Peyer's patch (tissue), 4 donors: ENCODE data around the gene CCDC73.

Experiments used
- CTCF ChIP-seq, 6 experiments: fragments of 450-650 bp in 4 of 6; fragments of 200-600 bp in 2 of 6; sonication (generic) in 1 of 6; IDR thresholded peaks; one replicate each; pipeline ENCODE4 v1.5.1; 2017 to 2019; ENCODE audit warnings: antibody characterized with exemption in 6 of 6, mild to moderate bottlenecking in 3 of 6, moderate library complexity in 1 of 6
- POLR2A ChIP-seq, 2 donors: fragments of 450-650 bp; IDR thresholded peaks; one replicate each; pipeline ENCODE4 v1.5.1; 2017; ENCODE audit warnings: antibody characterized with exemption in 2 of 2, mild to moderate bottlenecking in 2 of 2, moderate library complexity in 2 of 2

GRCh38 chr11:32705309-32706033 lies 89.0 kb downstream of the CCDC73 start:
- TF ChIP-seq CTCF (IDR thresholded peaks at IDR 0.05): no peak
- TF ChIP-seq POLR2A (IDR thresholded peaks at IDR 0.05): no peak
